HS-5 (cell line): Measurements from ENCODE around the gene NSRP1.
"Not testable (repeated sequence)": the region's sequence is repeated elsewhere in the genome, so short reads cannot be mapped to it uniquely, and the experiment has no call there.

Experiments used
- DNase-seq: peaks from one replicate; pipeline ENCODE4 v3.0.0-alpha.2; 2012; ENCODE audit warnings: low read depth

NSRP1 gene, protein sequence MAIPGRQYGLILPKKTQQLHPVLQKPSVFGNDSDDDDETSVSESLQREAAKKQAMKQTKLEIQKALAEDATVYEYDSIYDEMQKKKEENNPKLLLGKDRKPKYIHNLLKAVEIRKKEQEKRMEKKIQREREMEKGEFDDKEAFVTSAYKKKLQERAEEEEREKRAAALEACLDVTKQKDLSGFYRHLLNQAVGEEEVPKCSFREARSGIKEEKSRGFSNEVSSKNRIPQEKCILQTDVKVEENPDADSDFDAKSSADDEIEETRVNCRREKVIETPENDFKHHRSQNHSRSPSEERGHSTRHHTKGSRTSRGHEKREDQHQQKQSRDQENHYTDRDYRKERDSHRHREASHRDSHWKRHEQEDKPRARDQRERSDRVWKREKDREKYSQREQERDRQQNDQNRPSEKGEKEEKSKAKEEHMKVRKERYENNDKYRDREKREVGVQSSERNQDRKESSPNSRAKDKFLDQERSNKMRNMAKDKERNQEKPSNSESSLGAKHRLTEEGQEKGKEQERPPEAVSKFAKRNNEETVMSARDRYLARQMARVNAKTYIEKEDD

DNA sequence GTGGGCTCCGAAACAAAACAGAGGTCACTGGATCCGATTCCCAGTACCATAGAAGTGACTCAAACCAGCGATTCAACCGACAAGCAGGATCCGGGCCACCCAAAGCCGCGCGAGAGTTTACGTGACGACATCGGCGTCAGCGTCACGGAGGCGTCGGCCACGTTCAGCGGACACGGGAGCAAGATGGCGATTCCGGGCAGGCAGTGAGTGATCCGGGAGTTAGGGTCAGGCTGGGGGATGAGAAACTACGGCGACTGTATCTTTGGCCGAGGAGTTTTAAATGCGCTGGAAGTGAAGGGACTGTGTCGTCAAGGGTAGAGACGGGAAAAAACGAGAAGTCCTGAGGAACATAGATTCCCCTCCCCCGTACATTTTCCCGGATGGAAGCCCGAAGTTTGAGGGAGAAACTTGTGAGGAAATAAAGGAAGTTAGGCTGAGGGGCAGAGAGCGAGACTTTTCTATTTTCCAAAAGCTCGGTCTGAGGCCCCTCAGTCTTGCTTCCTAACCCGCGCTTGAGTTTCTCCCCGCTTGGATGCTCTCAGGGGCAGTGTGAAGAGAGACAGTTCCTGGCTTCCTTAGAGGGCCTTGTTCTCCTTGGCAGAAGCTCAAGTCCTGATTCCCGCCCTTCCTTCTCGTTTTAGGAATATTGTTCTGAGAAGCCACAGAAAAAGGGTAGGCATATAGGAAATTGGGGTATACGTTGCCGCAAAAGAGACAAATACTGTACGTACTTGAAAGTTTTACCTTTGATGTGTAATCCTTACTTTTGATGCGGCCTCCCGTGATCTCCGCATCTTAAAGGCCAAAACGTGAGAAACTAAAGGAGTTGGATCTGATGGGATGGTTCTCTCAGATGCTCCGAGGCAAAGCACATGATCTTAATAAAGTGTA, at the start of gene NSRP1:
Gene NSRP1, plus strand, starts transcription at position 156 of the 891 bp plus-strand sequence. Its CDS starts 28 bp downstream, at position 184.
- peak; percentile 82 for DNase-seq

DNA sequence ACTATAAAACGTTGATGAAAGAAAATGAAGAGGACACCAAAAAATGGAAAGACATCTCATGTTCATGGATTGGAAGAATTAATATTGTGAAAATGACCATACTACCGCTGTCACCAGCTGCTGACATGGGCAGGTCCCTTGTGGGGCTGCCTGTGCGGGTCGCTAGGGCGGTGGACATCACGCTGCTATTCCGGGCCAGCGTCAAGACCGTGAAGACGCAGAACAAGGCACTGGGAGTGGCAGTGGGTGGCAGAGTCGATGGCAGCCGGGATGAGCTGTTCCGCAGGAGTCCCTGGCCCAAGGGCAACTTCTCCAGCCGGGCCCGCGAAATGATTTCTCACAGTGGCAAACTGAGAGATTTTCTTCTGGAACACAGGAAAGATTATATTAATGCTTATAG, 48.2 kb upstream of the NSRP1 start:
- no peak for DNase-seq

DNA sequence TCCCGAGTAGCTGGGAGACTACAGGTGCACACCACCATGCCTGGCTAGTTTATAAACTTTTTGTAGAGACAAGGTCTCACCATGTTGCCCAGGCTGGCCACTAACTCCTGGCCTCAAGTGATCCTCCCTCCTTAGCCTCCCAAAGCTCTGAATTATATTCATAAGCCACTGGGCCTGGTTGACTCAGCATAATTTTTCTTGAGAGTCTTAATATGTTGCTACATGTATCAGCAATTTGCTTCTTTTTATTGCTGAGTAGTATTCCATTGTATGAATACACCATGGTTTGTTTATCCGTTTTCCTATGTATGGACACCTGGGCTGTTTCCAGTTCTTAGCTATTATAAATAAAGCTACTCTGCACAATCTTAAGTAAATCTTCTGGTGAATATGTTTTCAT, 42.4 kb upstream of the NSRP1 start:
- no peak for DNase-seq

DNA sequence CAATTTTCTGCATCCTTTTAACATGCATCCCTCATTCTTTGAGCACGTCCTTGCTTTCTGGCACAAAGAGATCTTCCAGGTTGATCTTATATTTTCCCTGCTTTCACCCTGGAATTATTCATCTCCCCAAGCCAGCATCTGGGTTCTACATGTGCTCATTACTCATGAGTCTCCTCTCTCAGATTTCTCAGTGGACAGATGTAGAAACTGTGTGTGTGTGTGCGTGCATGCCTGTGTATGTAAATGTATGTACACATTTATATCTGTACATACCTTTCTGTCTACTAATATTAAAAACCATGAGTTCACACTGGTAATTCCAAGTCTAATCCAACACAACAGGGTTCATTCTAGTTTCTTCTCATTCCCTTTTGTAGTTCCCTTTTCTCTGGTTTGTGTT, 41.9 kb upstream of the NSRP1 start:
- DNase-seq: no peak

DNA sequence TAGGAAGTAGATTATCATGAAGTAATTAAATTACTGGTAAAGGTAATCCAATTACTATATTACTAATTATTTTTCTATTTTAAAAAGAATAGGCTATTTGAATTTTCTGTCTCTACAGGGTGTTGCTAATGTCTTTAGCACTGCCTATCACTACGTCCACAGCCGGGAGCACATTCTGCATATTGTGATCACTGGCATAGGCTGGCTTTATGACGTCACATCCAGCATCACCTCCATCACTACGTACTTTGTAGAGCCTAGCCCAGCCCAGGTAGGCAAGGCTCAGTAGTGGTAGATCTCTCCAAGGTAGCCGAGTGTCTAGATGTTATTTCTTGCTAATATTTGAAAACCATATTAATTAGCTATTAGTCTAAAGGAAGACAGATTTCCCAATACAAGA, 33.8 kb upstream of the NSRP1 start:
- DNase-seq: no peak

- DNase-seq: no peak
Observed at GRCh38 chr17:30084788-30085187, 31.8 kb upstream of the NSRP1 start.

- no peak for DNase-seq
Observed at GRCh38 chr17:30086896-30087295, 29.7 kb upstream of the NSRP1 start.

DNA sequence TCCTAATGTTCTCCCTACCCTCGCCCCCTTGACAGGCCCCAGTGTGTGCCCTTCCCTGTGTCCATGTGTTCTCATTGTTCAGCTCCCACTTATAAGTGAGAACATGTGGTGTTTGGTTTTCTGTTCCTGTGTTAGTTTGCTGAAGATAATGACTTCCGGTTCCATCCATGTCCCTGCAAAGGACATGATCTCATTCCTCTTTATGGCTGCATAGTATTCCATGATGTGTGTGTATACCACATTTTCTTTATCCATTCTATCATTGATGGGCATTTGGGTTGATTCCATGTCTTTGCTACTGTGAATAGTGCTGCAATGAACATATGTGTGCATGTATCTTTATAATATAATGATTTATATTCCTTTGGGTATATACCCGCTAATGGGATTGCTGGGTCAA, 29.2 kb upstream of the NSRP1 start:
- DNase-seq: not testable (repeated sequence)

DNA sequence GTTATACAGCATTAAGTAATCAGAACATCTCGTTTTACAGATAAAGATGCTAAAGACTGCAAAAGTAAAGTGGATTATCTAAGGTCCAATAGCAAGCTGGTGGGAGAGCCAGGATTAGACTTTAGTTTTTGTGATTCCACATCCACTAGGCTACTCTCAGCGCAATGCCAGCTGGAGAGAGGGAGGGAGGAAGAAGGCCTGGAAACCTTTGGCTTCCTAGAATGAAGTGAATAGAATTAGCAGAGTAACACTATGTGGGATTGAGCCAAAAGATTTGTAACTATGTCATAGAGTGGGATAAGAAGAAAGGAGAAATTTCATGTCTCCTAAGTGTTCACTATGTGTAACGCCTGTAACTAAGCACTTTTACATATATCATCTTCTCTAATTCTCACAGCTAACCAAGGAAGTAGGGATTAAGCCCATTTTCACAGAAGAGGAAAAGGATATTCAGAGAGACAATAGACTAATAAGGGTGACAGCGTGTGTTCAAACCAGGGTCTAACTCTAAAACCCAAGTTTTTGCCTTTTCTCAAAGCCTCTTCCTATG, 25.4 kb upstream of the NSRP1 start:
- DNase-seq: no peak

GRCh38 chr17:30091771-30092170, 24.8 kb upstream of the NSRP1 start:
- DNase-seq: peak; percentile 89

DNA sequence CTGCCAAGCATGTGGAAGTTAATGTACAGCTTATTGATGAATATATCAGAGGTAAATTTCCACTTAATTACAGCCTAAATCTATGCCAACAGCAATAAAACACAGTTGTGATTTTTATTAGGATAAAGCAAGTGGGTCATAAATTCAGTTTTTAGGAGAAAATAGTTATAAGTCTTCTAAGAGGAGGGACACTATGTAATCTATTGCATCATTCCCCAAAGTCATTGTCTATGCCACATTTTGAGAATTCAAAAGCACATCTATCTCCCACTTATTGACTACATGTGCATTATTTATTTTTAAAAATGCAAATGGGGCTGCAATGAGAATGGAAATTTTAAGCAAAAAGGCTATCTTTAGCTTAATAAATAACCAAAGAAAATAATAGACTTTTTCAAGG, 23.7 kb upstream of the NSRP1 start:
- DNase-seq: no peak

DNA sequence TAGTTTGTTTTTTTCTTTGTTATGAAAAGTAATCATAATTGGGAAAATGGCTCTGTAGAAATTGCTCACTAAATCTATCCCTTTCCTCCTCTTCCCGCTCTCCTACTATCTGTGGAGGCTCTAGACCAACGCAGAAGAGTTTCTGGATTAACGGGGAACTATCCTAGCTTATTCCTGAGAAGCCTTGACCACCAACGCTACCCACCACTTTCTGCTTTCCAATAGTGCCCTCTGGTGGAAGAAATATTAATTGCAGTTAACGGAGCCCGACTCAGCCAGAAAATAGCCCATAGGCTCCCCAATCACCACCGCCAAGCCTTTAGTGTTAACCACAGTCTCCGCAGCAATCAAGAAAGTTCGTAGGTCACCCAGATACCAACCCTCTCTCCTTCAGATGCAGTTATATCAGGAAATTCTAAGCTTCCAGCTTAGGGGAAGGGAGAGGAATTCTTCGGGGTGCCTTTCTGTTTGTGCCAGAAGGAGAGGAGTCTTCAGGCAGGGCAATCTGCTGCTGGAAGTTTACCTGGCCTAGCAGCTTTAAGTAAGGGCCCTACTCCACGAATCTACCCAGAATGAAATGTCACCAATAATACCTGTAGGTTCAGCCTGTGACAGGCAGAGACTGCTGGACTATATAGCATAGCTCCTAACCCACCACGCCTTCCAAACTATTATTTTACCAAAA, 23.0 kb upstream of the NSRP1 start:
- DNase-seq: no peak

DNA sequence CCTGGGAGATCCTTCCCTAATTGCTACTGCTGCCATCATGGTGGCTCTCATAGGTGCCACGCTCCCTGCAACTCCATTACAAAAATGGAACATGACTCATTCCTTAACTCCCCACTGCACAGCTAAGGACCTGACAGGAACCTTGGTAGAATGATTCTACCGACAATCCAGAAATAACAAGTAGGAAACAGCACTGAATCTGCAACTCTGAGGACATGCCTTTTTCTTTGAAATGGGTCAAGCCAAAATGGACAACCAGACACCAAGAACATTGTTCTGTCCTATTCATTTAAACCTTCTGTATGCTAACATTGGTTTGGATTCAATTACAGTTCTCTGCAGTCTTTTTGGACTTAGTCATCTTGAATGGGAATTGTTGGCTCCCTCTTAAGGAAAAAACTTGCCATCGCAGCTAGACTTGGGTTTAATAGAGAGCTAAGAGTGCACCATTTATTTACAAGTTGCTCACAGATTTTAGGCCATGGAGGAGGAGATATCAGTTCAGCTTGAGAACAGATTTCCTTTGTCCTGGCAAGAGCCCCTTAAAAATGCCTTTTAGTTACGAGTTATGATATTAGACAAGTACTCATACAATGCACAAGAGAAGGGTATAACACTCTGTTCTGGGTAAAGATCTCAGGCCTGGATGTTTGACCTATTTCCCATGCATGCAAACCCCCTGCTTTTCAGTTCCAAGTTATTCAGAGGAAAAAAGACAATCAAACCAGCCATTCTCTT, 20.9 kb upstream of the NSRP1 start:
- peak; percentile 51 for DNase-seq

GRCh38 chr17:30101686-30102390, 14.8 kb upstream of the NSRP1 start:
- no peak for DNase-seq

GRCh38 chr17:30103921-30104320, 12.7 kb upstream of the NSRP1 start:
- no peak for DNase-seq

DNA sequence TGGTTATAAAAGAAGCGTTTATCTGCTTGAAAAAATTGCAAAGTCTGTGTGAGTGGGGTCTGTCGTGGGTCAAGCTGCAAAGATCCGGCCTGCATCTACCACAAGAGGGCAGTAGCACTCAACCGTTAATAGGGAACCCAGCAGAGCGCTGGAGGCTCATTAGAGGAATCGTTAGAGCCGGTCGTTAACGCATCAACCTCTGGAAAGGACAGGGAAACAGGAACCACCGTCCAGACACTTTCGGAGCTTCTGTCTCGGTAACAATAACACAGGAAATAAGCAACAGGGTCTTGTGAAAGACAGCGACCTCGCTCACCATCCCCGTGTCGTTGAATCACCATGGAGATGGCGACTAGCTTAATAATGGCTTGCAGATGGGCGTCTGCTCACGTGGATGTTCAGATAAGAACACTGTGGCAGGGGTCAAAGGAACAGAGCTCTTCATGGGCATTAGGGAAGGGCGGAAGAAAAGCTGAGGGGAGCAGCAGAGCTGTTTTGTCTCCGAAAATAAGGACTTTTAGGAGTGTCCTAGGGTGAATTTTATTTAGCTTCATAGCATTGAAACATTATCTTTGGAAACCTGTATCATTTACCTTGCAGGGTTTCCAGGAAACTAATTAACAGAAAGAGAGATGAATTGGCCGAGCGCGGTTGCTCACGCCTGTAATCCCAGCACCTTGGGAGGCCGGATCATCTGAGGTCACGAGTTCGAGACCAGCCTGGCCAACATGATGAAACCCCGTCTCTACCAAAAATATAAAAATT, 11.9 kb upstream of the NSRP1 start:
- DNase-seq: peak; percentile 69

DNA sequence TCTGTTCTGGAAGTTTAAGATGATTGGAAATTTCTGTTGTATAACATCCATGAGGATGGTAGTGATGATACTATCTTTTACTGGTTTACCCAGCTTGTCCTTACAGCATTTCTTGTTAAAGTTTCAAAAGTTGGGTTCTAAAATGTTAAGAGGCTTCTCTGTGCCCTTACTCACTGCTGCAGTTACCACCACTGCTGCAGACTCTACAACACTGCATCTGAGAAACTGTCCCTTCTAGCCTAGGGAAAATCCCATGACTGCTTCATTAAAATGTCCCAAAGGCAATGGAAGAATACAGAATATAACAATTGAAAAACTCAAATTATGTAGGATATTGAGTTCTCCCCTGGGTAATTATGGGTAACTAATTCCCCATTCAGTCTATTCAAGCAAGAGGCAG, 3.8 kb upstream of the NSRP1 start:
- DNase-seq: no peak

- DNase-seq: no peak
Observed at GRCh38 chr17:30113213-30113612, 3.4 kb upstream of the NSRP1 start.

DNA sequence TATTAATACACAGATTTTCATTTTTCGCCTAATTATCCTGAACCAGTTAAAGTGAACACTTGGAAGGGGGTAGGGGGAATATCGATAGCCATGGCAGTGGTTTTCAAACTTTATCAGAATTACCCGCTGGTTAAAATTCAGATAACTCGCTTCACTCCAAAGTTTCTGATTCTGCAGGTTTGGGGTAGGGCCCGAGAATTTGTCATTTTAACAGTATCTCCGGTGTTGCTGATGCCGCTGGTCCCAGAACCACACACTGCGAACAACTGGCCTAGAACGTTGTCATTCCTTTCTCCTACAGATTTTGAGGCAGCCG, 313 bp upstream of the NSRP1 start:
- DNase-seq: no peak

DNA sequence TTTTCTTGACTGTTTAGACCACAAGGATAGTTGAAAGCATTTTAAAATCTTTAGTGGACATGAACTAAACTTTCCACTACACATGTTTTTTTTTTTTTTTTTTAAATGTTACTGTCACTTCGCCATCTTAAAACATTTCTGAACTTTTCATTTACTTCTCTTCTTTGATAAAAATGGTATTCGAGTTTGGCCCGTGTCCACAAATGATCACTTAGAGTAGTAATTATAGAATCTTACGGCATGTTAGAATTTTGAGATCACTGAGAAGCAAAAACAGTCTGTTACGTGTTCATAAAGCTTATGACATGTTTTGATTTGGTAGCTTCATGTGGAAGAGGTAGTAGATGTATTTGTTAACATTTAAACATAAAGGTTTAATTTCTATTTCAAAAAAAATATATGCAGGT, 1.1 kb downstream of the NSRP1 start:
- no peak for DNase-seq
